ENCODE measurements around the gene CACNA1C.

Gene CACNA1C

GRCh38 chr12:2053691-2054090 lies 904 bp downstream of the CACNA1C start:
- peak overlapping the region; percentile 78 for H3K27ac ChIP-seq

DNA sequence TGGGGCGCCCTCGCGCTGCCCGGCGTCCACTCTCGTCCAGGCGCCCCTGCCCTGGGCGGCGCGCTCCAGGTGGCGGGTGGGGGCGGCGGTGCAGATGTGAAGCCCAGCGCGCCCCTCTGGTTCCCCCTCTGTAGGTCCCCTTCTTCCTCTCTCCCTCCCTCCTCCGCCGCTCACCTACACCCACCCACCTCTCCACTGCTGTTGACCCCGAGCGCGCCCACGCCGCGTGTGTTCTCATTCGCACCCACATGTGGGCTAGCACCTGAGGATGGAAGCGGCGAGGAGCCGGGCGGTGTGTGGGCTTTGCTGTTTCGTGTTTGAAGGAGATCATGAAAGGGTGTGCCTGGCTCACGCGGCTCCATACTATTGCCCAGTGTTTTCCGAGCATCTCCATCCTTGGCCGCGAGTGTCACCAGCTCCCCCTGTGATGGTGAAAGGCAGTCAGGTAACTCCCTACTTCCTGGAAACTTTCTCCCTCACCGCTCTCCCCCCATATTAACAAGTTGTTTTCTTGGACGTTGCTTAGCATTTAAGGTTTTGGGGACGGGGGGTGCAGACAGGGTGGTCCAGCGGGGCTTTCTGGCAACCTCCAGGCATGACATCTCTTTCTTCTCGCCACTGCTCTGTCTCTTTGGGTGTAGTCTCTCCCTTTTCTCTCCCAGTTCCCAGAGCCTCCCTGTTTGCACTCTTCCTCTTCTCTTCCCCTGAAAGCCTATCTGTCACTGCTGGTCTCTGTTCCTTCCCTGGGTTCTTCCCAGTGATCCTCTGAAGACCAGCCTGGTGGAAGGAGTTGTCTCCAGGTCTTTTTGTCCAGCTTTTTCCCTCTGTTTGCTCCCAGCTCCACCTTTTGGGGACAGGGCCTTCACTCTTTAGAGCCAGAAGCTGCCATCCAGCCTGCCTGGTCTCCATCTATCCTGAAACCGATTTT lies 1.6 kb downstream of the CACNA1C start:
- TF ChIP-seq CTCF (conservative IDR thresholded peaks at IDR 0.05), result no peak
- H3K27ac ChIP-seq, result peak overlapping the region; percentile 78; the same call in 1 of the 2 replicates

More at GRCh38 chr12:2053691-2054090, 904 bp downstream of the CACNA1C start:
- TF ChIP-seq CTCF (conservative IDR thresholded peaks at IDR 0.05), result no peak

DNA sequence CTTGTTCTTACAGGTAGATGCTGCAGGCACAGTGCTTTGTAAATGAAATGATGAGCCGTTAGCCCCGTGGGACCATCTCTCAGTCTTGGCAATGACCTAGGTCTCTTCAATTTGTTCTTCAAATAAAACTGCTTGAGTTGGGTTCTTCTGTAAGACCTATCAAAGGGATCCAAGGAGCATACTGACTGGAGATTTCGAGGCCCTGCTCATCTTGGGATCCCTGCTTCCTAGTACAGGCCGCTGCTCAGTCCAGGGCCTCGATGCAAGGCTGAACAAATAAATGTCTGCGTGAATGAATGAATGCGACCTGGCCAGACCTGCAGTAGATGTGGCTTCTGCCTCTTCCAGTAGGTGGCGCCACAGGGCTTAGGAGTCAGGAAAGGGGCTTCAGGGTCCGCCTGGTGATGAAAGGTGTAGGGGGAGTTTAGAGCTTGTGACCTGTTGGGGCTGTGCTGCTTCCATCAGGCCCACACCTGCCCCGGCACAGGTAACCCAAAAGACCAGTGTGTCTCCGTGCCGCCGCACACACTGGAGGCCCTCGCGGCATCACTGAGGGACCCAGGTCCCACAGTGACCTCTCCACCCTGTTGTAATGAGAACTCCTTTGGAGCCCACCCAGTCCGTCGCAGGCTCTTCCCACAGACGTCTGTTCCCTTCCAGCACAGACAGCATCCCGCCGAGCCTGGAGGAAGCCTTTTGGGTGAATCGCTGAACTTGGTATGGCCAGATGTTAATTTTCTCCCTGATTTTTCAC lies 4.4 kb downstream of the CACNA1C start:
- peak; percentile 72 for TF ChIP-seq CTCF (conservative IDR thresholded peaks at IDR 0.05)
- H3K27ac ChIP-seq, result no peak overlapping the region

DNA sequence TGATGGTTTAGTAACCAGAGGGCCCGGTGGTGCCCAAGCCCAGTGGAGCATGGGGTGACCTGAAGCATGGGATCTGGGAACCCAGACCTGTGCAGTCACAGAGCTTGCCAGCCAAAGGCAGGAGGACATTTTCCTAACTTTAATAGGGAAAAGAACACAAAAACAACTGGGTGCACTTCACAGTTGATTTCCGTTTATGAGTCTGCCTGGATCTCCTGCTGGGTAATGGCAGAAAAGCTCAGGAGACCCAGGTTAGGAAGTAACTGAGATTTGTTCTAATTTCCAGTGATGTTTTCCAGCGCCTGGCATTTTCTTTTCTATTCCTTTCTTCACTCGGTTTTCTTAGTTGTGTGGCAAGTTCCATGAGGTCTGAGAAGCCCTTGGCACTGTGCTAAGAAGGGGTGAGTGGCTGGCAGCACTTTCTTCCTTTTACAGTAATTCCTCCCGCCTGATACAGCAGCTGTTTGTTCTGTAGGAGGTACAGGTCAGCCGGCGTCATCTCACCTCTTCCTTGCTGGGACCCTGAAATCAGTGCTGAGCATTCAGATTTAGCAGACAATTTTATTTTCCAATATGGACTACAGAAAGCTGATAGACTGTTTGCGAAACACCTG lies 5.1 kb downstream of the CACNA1C start:
- no peak for TF ChIP-seq CTCF (conservative IDR thresholded peaks at IDR 0.05)
- no peak overlapping the region for H3K27ac ChIP-seq

DNA sequence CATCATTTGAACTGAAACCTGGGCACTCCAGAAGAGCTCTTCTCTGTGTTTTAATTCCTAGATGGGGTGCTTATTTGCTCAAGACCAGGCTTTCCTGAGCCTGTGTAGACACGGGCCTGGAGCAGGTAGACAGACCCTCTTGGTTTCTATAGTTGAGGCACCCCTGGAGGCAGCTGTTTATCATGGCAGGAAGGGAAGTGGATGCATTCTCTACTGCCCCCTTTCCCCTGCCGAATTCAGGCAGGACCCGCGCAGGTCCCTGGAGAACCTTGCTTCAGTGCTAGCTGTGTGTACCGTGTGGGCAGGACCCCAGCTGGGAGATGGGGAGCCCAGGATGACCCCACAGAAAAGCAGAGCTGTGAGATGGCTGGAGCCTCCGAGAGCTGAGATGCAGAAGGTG lies 6.0 kb downstream of the CACNA1C start:
- no peak for TF ChIP-seq CTCF (conservative IDR thresholded peaks at IDR 0.05)
- no peak overlapping the region for H3K27ac ChIP-seq

- no peak overlapping the region for H3K27ac ChIP-seq
- TF ChIP-seq CTCF (conservative IDR thresholded peaks at IDR 0.05), result no peak
Measured at GRCh38 chr12:2061402-2061801, 8.6 kb downstream of the CACNA1C start.

GRCh38 chr12:2064071-2064507 lies 11.3 kb downstream of the CACNA1C start:
- H3K27ac ChIP-seq, result peak overlapping the region; percentile 85
- no peak for TF ChIP-seq CTCF (conservative IDR thresholded peaks at IDR 0.05)
